ENCODE measurements around the gene PLCXD3. TPM values are rescaled to one million over a fixed set of nuclear protein-coding genes. Genes with fewer than 3 reads are reported as not detected.

The PLCXD3 gene
- total and polyA plus RNA-seq, 9 of the 15 experiments (the other 6 are each of a cell fraction or from before 2014, with no cell fraction given), result not detected

GRCh38 chr5:41413074-41413473, 97.3 kb downstream of the PLCXD3 start (continued):
- TF ChIP-seq DLX4 (CRISPR knock-in tag; IDR thresholded peaks at IDR 0.05), result no peak

- Histone ChIP-seq H3K36me3 (ENCODE audit: control insufficient read depth, insufficient read depth, low read length) (no peaks in the 10 kb centered on the region), H2AFZ (ENCODE audit: low read depth, low read length) (no peak overlapping the region), H3K4me1 (replicated peaks in 1 of 2; ENCODE audit: control insufficient read depth in 2 of 2, insufficient read depth in 2 of 2, low read length in 2 of 2) (no peaks in the 10 kb centered on the region), H3K9ac (ENCODE audit: insufficient read depth in 1 of 2, low read depth in 2 of 2, low read length in 2 of 2) (no peak overlapping the region), H3K4me2 (ENCODE audit: insufficient read depth, low read length) (no peak overlapping the region), H3K9me3 (replicated peaks; ENCODE audit: control insufficient read depth, insufficient read depth, low read depth, low read length) (no peaks in the 10 kb centered on the region; the same call in 1 of the 2 replicates), H3K4me3 (no peak overlapping the region), H3K27me3 (ENCODE audit: control insufficient read depth in 2 of 2, insufficient read depth in 2 of 2, low read length in 2 of 2) (no peaks in the 10 kb centered on the region), H3K27ac (ENCODE audit: extremely low read depth, low read depth, low read length) (no peak overlapping the region), H3K9me1 (ENCODE audit: control insufficient read depth, insufficient read depth, low read length) (no peaks in the 10 kb centered on the region), H4K20me1 (replicated peaks; ENCODE audit: control insufficient read depth, insufficient read depth, low read length) (no peaks in the 10 kb centered on the region), H3K79me2 (ENCODE audit: control insufficient read depth, insufficient read depth, low read length) (no peaks in the 10 kb centered on the region)
- intact Hi-C loops (cut with micrococcal nuclease), result no loop called here
- DNase-seq (ENCODE audit: extremely low read depth in 1 of 4, low spot score in 3 of 4) (no peak), FAIRE-seq (no peak), ATAC-seq (no peak)
- ChIA-PET POLR2A (no interaction called here), CTCF (ENCODE audit: low intra/inter-chr PET ratio) (no interaction called here)
- TF ChIP-seq ZHX1 (conservative IDR thresholded peaks at IDR 0.05; ENCODE audit: low read length) (no peak), FUS (optimal IDR thresholded peaks at IDR 0.05; ENCODE audit: low read depth, low read length) (no peak), HDGF (IDR thresholded peaks at IDR 0.05) (no peak), SMARCB1 (IDR thresholded peaks at IDR 0.05; ENCODE audit: insufficient read length, low read depth) (no peak), MTA3 (IDR thresholded peaks at IDR 0.05; ENCODE audit: borderline replicate concordance) (no peak), MCM3 (IDR thresholded peaks at IDR 0.05) (no peak), ZNF766 (CRISPR knock-in tag; conservative IDR thresholded peaks at IDR 0.05) (no peak), SRSF9 (IDR thresholded peaks at IDR 0.05; ENCODE audit: borderline replicate concordance, low read depth, low read length) (no peak)
- WGBS (ENCODE audit: insufficient coverage, low coverage, missing lambda C conversion rate), result 0% methylated on average over 2 of the region's 2 CpGs
- in situ Hi-C loops (cut with MboI), result no loop called here
- BruUV-seq (replicated peaks), result no TSS peak
Measured at GRCh38 chr5:41412496-41412895, 97.9 kb downstream of the PLCXD3 start.

Measured in K562 (cell line).